Keratinocyte (primary cell): ENCODE results near the gene TBC1D8.

ENCODE experiments used
- EZH2 ChIP-seq: IDR thresholded peaks from one replicate; pipeline ENCODE4 v1.6.1; 2012; ENCODE audit warnings: inconsistent platforms, mild to moderate bottlenecking, low read length, moderate library complexity
- TF ChIP-seq, protein P1 (sequence below), 3 experiments: IDR thresholded peaks in 1 of 3; conservative IDR thresholded peaks in 1 of 3; optimal IDR thresholded peaks in 1 of 3; 2 replicates in 2 of 3; 3 replicates in 1 of 3; pipeline versions ENCODE3 to v1.5.1; 2011; ENCODE audit warnings: low read length in 3 of 3, mild to moderate bottlenecking in 3 of 3, moderate library complexity in 2 of 3, control low read depth in 1 of 3, inconsistent platforms in 1 of 3; ENCODE audit not compliant: insufficient read depth in 2 of 3; ENCODE audit errors: extremely low read depth in 1 of 3

GRCh38 chr2:100968146-100969145 is 182.7 kb downstream of the TBC1D8 start:
- TF ChIP-seq, protein P1, sequence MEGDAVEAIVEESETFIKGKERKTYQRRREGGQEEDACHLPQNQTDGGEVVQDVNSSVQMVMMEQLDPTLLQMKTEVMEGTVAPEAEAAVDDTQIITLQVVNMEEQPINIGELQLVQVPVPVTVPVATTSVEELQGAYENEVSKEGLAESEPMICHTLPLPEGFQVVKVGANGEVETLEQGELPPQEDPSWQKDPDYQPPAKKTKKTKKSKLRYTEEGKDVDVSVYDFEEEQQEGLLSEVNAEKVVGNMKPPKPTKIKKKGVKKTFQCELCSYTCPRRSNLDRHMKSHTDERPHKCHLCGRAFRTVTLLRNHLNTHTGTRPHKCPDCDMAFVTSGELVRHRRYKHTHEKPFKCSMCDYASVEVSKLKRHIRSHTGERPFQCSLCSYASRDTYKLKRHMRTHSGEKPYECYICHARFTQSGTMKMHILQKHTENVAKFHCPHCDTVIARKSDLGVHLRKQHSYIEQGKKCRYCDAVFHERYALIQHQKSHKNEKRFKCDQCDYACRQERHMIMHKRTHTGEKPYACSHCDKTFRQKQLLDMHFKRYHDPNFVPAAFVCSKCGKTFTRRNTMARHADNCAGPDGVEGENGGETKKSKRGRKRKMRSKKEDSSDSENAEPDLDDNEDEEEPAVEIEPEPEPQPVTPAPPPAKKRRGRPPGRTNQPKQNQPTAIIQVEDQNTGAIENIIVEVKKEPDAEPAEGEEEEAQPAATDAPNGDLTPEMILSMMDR (optimal IDR thresholded peaks at IDR 0.05 in 1 of 3, IDR thresholded peaks at IDR 0.05 in 1 of 3, conservative IDR thresholded peaks at IDR 0.05 in 1 of 3; ENCODE audit: extremely low read depth in 1 of 3, insufficient read depth in 2 of 3, low read length in 3 of 3): no peak
- TF ChIP-seq EZH2: no peak
